Effector memory CD4-positive, alpha-beta T cell (primary cell): Measurements from ENCODE around the gene FNDC3B.

Experiments
- DNase-seq, 3 donors: peaks; one replicate each; pipeline ENCODE4 v3.0.0-alpha.2; 2020
- H3K27ac ChIP-seq: 2 replicates; pipeline ENCODE4 v1.7.0; 2013; ENCODE audit warnings: mild to moderate bottlenecking, low read length, moderate library complexity; ENCODE audit not compliant: insufficient read depth, poor library complexity, severe bottlenecking
- H3K27me3 ChIP-seq: replicated peaks from 2 replicates; pipeline ENCODE4 v1.7.0; 2013; ENCODE audit warnings: mild to moderate bottlenecking, low read length; ENCODE audit not compliant: insufficient read depth, control insufficient read depth, poor library complexity, severe bottlenecking
- H3K36me3 ChIP-seq: 2 replicates; pipeline ENCODE4 v1.7.0; 2013; ENCODE audit warnings: mild to moderate bottlenecking, low read length, moderate library complexity; ENCODE audit not compliant: control insufficient read depth, insufficient read depth
- H3K4me1 ChIP-seq: 2 replicates; pipeline ENCODE4 v1.7.0; 2013; ENCODE audit warnings: low read length, mild to moderate bottlenecking; ENCODE audit not compliant: control insufficient read depth, insufficient read depth, poor library complexity, severe bottlenecking
- H3K4me3 ChIP-seq: 2 replicates; pipeline ENCODE4 v1.7.0; 2013; ENCODE audit warnings: low read length, low read depth, mild to moderate bottlenecking; ENCODE audit not compliant: insufficient read depth, poor library complexity, severe bottlenecking
- H3K9me3 ChIP-seq: 2 replicates; pipeline ENCODE4 v1.7.0; 2013; ENCODE audit warnings: mild to moderate bottlenecking, low read length, moderate library complexity; ENCODE audit not compliant: control insufficient read depth

FNDC3B gene

DNA sequence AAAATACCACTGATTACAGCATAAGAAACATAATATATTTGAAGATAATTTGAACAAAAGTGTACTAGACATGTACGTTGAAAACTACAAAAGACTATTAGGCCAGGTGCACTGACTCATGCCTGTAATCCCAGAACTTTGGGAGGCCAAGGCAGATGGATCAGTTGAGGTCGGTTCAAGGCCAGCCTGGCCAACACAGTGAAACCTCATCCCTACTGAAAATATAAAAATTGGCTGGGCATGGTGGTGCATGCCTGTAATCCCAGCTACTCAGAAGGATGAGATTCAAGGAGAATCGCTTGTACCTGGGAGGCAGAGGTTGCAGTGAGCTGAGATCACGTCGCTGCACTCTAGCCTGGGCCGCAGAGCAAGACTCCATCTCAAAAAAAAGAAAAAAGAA lies 36.2 kb upstream of the FNDC3B start:
- no peaks in the 10 kb centered on the region for H3K9me3 ChIP-seq
- H3K27ac ChIP-seq, result no peak overlapping the region
- H3K27me3 ChIP-seq, result no peaks in the 10 kb centered on the region
- no peaks in the 10 kb centered on the region for H3K36me3 ChIP-seq
- no peak overlapping the region for H3K4me3 ChIP-seq
- DNase-seq, result no peak
- H3K4me1 ChIP-seq, result no peaks in the 10 kb centered on the region

DNA sequence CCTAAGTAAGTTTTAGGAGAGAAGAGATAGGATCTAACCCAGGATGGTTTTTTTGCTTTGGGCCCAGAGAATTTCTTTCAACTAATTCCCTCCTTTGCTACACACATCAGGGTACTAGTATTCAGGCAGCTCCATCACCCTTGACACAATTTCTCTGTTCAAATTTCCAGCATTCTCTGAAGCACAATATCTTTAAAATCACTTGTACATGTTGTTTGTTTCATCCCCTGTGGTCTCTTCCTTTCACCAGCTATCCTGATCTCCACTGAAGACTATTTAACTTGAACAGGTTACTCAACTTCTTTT lies 32.4 kb upstream of the FNDC3B start:
- Histone ChIP-seq H3K4me3 (no peak overlapping the region), H3K27ac (no peak overlapping the region), H3K4me1 (no peaks in the 10 kb centered on the region), H3K9me3 (no peaks in the 10 kb centered on the region), H3K27me3 (no peaks in the 10 kb centered on the region), H3K36me3 (no peaks in the 10 kb centered on the region)
- DNase-seq, result no peak

DNA sequence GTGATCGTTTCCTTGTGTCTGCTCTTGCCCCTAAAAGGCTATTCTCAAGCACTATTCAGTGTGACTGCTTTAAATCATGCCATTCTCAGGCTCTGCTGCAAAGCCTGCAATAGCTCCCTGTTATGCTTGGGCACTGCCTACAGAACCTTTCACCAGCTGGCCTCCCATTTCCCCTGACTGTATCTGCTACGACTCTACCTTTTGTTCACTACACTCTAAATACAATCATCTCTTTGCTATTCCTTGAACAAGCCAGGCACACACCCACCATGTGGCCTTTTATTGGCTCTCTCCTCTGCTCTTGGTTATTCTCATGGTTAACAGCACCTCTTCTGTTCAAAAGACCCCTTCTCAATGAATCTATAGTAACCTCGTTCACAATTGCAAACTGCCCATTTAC lies 29.6 kb upstream of the FNDC3B start:
- H3K27ac ChIP-seq, result no peak overlapping the region
- no peaks in the 10 kb centered on the region for H3K9me3 ChIP-seq
- no peak for DNase-seq
- no peaks in the 10 kb centered on the region for H3K4me1 ChIP-seq
- no peak overlapping the region for H3K4me3 ChIP-seq
- H3K27me3 ChIP-seq, result no peaks in the 10 kb centered on the region
- no peaks in the 10 kb centered on the region for H3K36me3 ChIP-seq

DNA sequence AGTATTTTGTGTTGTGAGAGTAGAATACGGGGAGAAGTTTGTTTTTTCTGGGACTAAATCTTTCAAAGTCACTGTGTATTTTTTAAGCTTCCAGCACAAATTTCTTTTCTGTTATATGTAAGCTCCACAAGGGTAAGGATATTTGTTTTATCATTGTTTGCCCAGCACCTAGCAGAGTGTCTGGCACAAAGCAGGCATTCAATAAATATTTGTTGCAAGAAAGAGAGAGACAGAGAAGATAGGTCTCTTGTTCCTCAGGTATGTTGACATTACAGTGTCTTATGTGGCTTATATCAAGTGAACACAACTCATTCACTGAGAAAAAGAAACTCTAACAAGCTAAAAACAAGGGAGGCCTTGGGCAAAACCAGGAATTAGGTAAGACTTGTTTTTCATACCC lies 26.6 kb upstream of the FNDC3B start:
- H3K27me3 ChIP-seq, result no peaks in the 10 kb centered on the region

DNA sequence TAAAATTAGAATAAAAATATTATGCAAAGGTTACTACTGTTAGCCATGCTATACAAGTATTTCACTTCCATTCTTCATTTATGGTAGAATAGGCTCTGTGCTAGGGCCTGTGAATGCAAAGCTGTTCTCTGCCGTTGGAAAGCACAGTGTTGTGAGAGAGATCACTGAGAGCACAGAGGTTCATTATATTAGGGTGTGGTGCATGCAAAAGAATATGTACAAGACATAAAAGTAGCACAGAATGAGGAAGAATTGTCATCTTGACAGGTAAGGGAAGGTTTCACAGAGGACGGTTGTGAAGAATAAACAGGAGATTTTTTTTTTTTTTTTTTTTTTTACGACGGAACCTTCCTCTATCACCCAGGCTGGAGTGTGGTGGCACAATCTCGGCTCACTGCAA lies 25.2 kb upstream of the FNDC3B start:
- H3K4me1 ChIP-seq, result no peaks in the 10 kb centered on the region
- H3K4me3 ChIP-seq, result no peak overlapping the region
- no peaks in the 10 kb centered on the region for H3K9me3 ChIP-seq
- H3K27ac ChIP-seq, result no peak overlapping the region
- DNase-seq, result no peak
- no peaks in the 10 kb centered on the region for H3K36me3 ChIP-seq
- no peaks in the 10 kb centered on the region for H3K27me3 ChIP-seq

More for the DNA sequence above, 26.6 kb upstream of the FNDC3B start:
- Histone ChIP-seq H3K9me3 (no peaks in the 10 kb centered on the region), H3K4me3 (no peak overlapping the region), H3K27ac (no peak overlapping the region), H3K36me3 (no peaks in the 10 kb centered on the region), H3K4me1 (no peaks in the 10 kb centered on the region)
- DNase-seq, result no peak

DNA sequence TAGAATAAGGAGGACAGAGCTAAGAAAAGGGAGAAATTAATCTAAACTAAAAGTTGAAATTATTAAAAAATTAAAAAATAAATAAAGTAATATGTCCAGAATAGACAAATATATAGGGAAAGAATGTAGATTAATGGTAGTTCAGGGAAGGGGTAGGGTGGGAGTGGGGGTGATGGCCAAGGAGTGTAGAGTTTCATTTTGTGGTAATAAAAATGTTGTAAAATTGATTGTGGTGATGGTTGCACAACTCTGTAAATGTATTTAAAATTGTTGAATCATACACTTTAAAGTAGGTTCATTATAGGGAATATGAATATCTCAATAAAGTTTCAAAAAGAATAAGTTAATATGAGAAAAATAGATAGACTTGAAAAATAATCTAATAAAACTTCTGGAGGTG lies 21.0 kb upstream of the FNDC3B start:
- DNase-seq, result no peak
- H3K27me3 ChIP-seq, result no peaks in the 10 kb centered on the region
- H3K4me1 ChIP-seq, result no peaks in the 10 kb centered on the region
- H3K9me3 ChIP-seq, result no peaks in the 10 kb centered on the region
- no peak overlapping the region for H3K27ac ChIP-seq
- H3K4me3 ChIP-seq, result no peak overlapping the region
- H3K36me3 ChIP-seq, result no peaks in the 10 kb centered on the region

DNA sequence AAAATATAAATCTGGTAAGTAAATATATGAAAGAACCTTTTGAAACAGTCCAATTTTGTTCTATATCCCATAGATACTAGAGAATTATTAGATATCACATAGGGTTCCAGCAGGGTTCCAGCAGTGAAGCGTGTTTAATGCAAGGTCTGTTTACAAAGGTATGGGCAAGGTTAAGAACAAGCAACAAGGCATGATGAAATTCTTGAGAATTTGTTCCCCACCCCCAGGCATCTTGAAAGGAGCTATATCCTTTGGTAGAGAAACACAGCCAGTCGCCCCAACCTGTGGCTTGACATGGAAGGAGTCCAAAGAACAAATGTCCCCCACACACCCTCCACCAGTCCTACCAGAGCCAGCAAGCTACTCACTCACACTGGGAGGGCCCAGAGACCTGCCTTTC lies 18.6 kb upstream of the FNDC3B start:
- DNase-seq, result no peak

DNA sequence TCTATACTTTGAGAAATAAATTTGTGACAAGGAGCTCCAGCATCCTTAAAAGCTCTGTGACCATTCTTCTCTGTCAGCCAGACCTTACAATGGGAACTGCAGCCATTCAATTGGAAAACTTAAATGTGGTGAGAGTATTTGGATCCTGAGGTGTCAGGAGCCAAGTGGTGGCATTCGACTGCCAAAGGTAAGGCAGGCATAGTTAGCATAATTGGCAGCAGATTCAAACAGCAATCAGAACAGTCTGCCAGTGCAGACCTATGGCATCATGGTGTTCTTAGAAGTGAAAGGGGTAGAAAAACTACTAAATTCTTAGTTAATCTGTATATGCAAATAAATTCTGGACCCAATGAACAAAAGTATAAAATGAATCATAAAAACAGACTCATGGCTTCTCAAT lies 18.2 kb upstream of the FNDC3B start:
- no peaks in the 10 kb centered on the region for H3K4me1 ChIP-seq
- H3K27ac ChIP-seq, result no peak overlapping the region
- H3K36me3 ChIP-seq, result no peaks in the 10 kb centered on the region
- no peaks in the 10 kb centered on the region for H3K27me3 ChIP-seq
- no peak overlapping the region for H3K4me3 ChIP-seq
- H3K9me3 ChIP-seq, result no peaks in the 10 kb centered on the region
- no peak for DNase-seq

More for the DNA sequence above, 18.6 kb upstream of the FNDC3B start:
- Histone ChIP-seq H3K36me3 (no peaks in the 10 kb centered on the region), H3K4me1 (no peaks in the 10 kb centered on the region), H3K4me3 (no peak overlapping the region), H3K27ac (no peak overlapping the region), H3K27me3 (no peaks in the 10 kb centered on the region), H3K9me3 (no peaks in the 10 kb centered on the region)

DNA sequence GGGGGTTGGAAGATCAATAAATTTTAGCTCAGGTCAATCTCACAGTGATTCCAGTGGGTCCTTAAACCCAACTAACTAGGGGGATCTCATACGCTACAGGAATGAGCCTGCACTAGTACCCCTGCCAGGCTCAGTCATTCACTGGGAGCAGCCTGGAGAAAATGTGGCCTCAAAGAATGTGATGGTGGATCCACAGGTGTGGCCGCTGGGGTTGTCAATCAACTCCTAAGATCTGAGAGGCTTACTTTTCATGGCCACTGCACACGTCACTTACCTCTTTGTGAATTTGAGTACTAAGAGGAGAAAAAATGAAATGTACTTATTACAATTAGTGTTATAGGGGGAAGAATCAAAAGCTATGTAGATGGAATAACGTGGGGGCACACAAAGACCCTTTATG lies 17.5 kb upstream of the FNDC3B start:
- no peak overlapping the region for H3K27ac ChIP-seq
- no peak overlapping the region for H3K4me3 ChIP-seq
- no peaks in the 10 kb centered on the region for H3K9me3 ChIP-seq
- no peaks in the 10 kb centered on the region for H3K4me1 ChIP-seq
- H3K36me3 ChIP-seq, result no peaks in the 10 kb centered on the region
- no peaks in the 10 kb centered on the region for H3K27me3 ChIP-seq
- DNase-seq, result no peak

DNA sequence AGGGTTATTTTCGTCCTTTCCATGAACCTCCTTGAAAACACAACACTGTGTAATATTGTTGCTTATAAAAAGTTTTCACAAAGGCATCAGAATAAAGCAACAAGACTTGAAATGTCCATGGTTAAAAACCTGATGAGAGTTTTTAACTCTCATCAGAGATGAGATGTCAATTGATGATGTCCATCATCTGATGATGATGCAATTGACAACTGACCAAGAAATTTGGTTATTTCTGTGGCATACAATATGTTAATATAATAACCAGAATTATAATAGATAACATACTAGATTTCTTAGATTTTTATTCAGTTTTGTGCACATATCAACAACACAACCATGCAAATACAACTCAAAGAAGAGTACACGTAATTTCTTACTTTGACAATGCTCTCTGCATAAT lies 15.5 kb upstream of the FNDC3B start:
- DNase-seq, result no peak
- Histone ChIP-seq H3K9me3 (no peaks in the 10 kb centered on the region), H3K27ac (no peak overlapping the region), H3K4me1 (no peaks in the 10 kb centered on the region), H3K36me3 (no peaks in the 10 kb centered on the region), H3K4me3 (no peak overlapping the region), H3K27me3 (no peaks in the 10 kb centered on the region)

DNA sequence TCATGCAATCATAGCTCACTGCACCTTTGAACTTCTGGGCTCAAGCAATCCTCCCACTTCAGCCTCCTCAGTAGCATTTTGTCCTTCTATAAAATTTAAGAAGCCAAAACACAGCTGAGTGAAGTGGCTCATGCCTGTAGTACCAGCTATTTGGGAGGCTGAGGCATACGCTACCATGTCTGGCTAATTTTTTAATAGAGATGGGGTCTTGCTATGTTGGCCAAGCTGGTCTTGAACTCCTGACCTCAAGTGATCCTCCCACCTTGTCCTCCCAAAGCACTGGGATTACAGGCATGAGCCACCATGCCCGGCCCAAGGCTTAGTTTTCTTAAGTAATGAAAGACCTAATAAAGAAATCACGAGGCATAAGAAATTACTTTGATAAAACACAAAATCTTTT lies 14.7 kb upstream of the FNDC3B start:
- Histone ChIP-seq H3K36me3 (no peaks in the 10 kb centered on the region), H3K27me3 (no peaks in the 10 kb centered on the region), H3K4me1 (no peaks in the 10 kb centered on the region), H3K4me3 (no peak overlapping the region), H3K9me3 (no peaks in the 10 kb centered on the region), H3K27ac (no peak overlapping the region)
- no peak for DNase-seq
